ENCODE results near the gene GSE1. TPM values are rescaled to one million over a fixed set of nuclear protein-coding genes. Genes with fewer than 3 reads are reported as not detected.
A peak's percentile ranks its signal among the peaks of the same experiment; 100 is the strongest.

Gene GSE1
- total and polyA plus RNA-seq, 2 of the 13 experiments (the other 11 are each of a cell fraction or from before 2014, with no cell fraction given): 16.1 to 31.2 TPM

- TF ChIP-seq KLF11 (CRISPR knock-in tag; IDR thresholded peaks at IDR 0.05) (no peak), ELF3 (CRISPR knock-in tag; IDR thresholded peaks at IDR 0.05) (peak; percentile 85), ASH2L (IDR thresholded peaks at IDR 0.05; ENCODE audit: insufficient read length, low read depth, low read length) (peak; percentile 50), SMAD3 (CRISPR knock-in tag; IDR thresholded peaks at IDR 0.05) (peak; percentile 73), CC2D1A (CRISPR knock-in tag; IDR thresholded peaks at IDR 0.05) (no peak), IKZF4 (CRISPR knock-in tag; IDR thresholded peaks at IDR 0.05; ENCODE audit: borderline replicate concordance, low read depth, not compliant biosample characterization) (no peak), AGO2 (optimal IDR thresholded peaks at IDR 0.05; ENCODE audit: low read depth, low read length) (no peak), ATF4 (CRISPR knock-in tag; IDR thresholded peaks at IDR 0.05) (no peak), HNRNPUL1 (IDR thresholded peaks at IDR 0.05; ENCODE audit: low read depth, low read length) (no peak), FOXA1 (IDR thresholded peaks at IDR 0.05) (no peak), FOXA1 (CRISPR knock-in tag; IDR thresholded peaks at IDR 0.05) (peak; percentile 59), SUZ12 (IDR thresholded peaks at IDR 0.05; ENCODE audit: low read depth, low read length) (no peak), DPF2 (CRISPR knock-in tag; IDR thresholded peaks at IDR 0.05; ENCODE audit: borderline replicate concordance, low read depth) (0 out of 2 replicates have a peak, but pooled peaks have one; percentile 25), NONO (IDR thresholded peaks at IDR 0.05) (no peak), NONO (CRISPR knock-in tag; conservative IDR thresholded peaks at IDR 0.05) (0 out of 2 replicates have a peak, but pooled peaks have one; percentile 40), IRX3 (CRISPR knock-in tag; IDR thresholded peaks at IDR 0.05; ENCODE audit: borderline replicate concordance, low read depth) (0 out of 2 replicates have a peak, but pooled peaks have one; percentile 42), FOXA3 (CRISPR knock-in tag; IDR thresholded peaks at IDR 0.05) (peak; percentile 65), ZNF660 (CRISPR knock-in tag; IDR thresholded peaks at IDR 0.05; ENCODE audit: borderline replicate concordance, low read depth) (no peak), ZSCAN21 (CRISPR knock-in tag; IDR thresholded peaks at IDR 0.05; ENCODE audit: borderline replicate concordance) (peak; percentile 36; the same call in 1 of the 2 replicates), ZNF761 (CRISPR knock-in tag; conservative IDR thresholded peaks at IDR 0.05) (no peak), ZNF24 (IDR thresholded peaks at IDR 0.05) (no peak), ATAD3A (CRISPR knock-in tag; IDR thresholded peaks at IDR 0.05) (no peak), SOX5 (CRISPR knock-in tag; IDR thresholded peaks at IDR 0.05; ENCODE audit: borderline replicate concordance) (0 out of 2 replicates have a peak, but pooled peaks have one; percentile 38), CREBL2 (CRISPR knock-in tag; IDR thresholded peaks at IDR 0.05; ENCODE audit: borderline replicate concordance) (no peak), ZNF550 (CRISPR knock-in tag; IDR thresholded peaks at IDR 0.05; ENCODE audit: borderline replicate concordance) (no peak), GPN1 (CRISPR knock-in tag; IDR thresholded peaks at IDR 0.05; ENCODE audit: borderline replicate concordance) (no peak), ELF1 (CRISPR knock-in tag; IDR thresholded peaks at IDR 0.05) (peak; percentile 21; the same call in 1 of the 2 replicates), TRIM22 (IDR thresholded peaks at IDR 0.05) (no peak), TCF7 (IDR thresholded peaks at IDR 0.05; ENCODE audit: low read depth) (no peak), TEF (CRISPR knock-in tag; IDR thresholded peaks at IDR 0.05) (no peak)
Measured at GRCh38 chr16:85621698-85622428, 8.7 kb downstream of the GSE1 start (continued).
